B cell (primary cell): Measurements from ENCODE around the gene COL9A3. TPM values are rescaled to one million over a fixed set of nuclear protein-coding genes. Genes with fewer than 3 reads are reported as not detected.

Experiments
- ATAC-seq: fragments of 200-7000 bp; cut with Tn5 transposase; one replicate; pipeline ENCODE4 v1.10.0; 2021; ENCODE audit warnings: low read depth, mild to moderate bottlenecking, moderate number of reproducible peaks, moderate library complexity
- CTCF ChIA-PET: fragments of 350-600 bp; sonication (Branson Sonifier 250); formaldehyde crosslinking; loops from one replicate; lab custom pipeline; 2021; ENCODE audit warnings: antibody characterized with exemption, inconsistent platforms; lab: Charles Lee
- POLR2A ChIA-PET: fragments of 350-600 bp; sonication (Branson Sonifier 250); formaldehyde crosslinking; loops from one replicate; lab custom pipeline; 2021; ENCODE audit warnings: antibody characterized with exemption; lab: Charles Lee
- DNase-seq: peaks from one replicate; pipeline ENCODE4 v3.0.0; 2013
- H2AFZ ChIP-seq: 2 replicates; pipeline ENCODE4 v1.6.1; 2012; ENCODE audit warnings: mild to moderate bottlenecking, low read depth, low read length; ENCODE audit not compliant: insufficient read depth, poor library complexity, severe bottlenecking
- H3K27ac ChIP-seq, 2 donors: 1 replicate in 1 of 2; 2 replicates in 1 of 2; pipeline ENCODE4 v1.5.1; 2012 to 2013; ENCODE audit warnings: low read length in 2 of 2, mild to moderate bottlenecking in 2 of 2, moderate library complexity in 1 of 2
- H3K27me3 ChIP-seq, 4 experiments: fragments of 200-600 bp in 1 of 4; sonication (generic) in 1 of 4; replicated peaks in 1 of 4; 1 replicate in 2 of 4; 2 replicates in 2 of 4; pipeline versions ENCODE4 v1.6.1 to v1.7.0; 2013 to 2016; ENCODE audit warnings: low read length in 3 of 4, mild to moderate bottlenecking in 2 of 4, mixed read lengths in 1 of 4, moderate library complexity in 1 of 4; ENCODE audit not compliant: insufficient read depth in 4 of 4, control insufficient read depth in 3 of 4; ENCODE audit errors: control extremely low read depth in 1 of 4
- H3K36me3 ChIP-seq, 2 experiments: replicated peaks in 1 of 2; 1 replicate in 1 of 2; 2 replicates in 1 of 2; pipeline versions ENCODE4 v1.6.1 to v1.7.1; 2013; ENCODE audit warnings: low read length in 1 of 2; ENCODE audit not compliant: insufficient read depth in 2 of 2, control insufficient read depth in 1 of 2; ENCODE audit errors: control extremely low read depth in 1 of 2, extremely low read depth in 1 of 2
- H3K4me1 ChIP-seq, 2 donors: fragments of 200-600 bp in 1 of 2; sonication (generic) in 1 of 2; 1 replicate in 1 of 2; 2 replicates in 1 of 2; pipeline versions ENCODE4 v1.5.1 to v1.6.1; 2013 to 2017; ENCODE audit warnings: low read length in 2 of 2; ENCODE audit not compliant: control insufficient read depth in 2 of 2, insufficient read depth in 2 of 2
- H3K4me2 ChIP-seq: replicated peaks from 2 replicates; pipeline ENCODE3; 2012; ENCODE audit warnings: mild to moderate bottlenecking, low read depth, low read length; ENCODE audit not compliant: poor library complexity, severe bottlenecking
- H3K4me3 ChIP-seq, 5 experiments: fragments of 200-600 bp in 1 of 5; sonication (generic) in 1 of 5; 1 replicate in 3 of 5; 2 replicates in 2 of 5; pipeline versions ENCODE4 v1.5.1 to v1.7.0; 2011 to 2016; ENCODE audit warnings: low read length in 4 of 5, mild to moderate bottlenecking in 4 of 5, low read depth in 2 of 5, control low read depth in 1 of 5, moderate library complexity in 1 of 5; ENCODE audit not compliant: insufficient read depth in 1 of 5; ENCODE audit errors: control extremely low read depth in 1 of 5, extremely low read depth in 1 of 5
- H3K79me2 ChIP-seq: fragments of 200-600 bp; sonication (generic); one replicate; pipeline ENCODE4 v1.6.0; 2016; ENCODE audit warnings: low read length; ENCODE audit not compliant: control insufficient read depth, insufficient read depth
- H3K9ac ChIP-seq: fragments of 200-600 bp; sonication (generic); 2 replicates; pipeline ENCODE4 v1.6.1; 2017; ENCODE audit warnings: mild to moderate bottlenecking, low read length, moderate library complexity
- H3K9me3 ChIP-seq, 3 donors: one replicate each; pipeline versions ENCODE4 v1.6.1 to v1.7.1; 2013; ENCODE audit warnings: low read length in 2 of 3; ENCODE audit not compliant: control insufficient read depth in 2 of 3, insufficient read depth in 1 of 3; ENCODE audit errors: control extremely low read depth in 1 of 3
- H4K20me1 ChIP-seq: 2 replicates; pipeline ENCODE4 v1.6.0; 2012; ENCODE audit warnings: mild to moderate bottlenecking, low read length; ENCODE audit not compliant: insufficient read depth, control insufficient read depth, poor library complexity, severe bottlenecking
- H3K27ac Mint-ChIP-seq: one replicate; pipeline ENCODE4 v1.8.0; 2021; ENCODE audit warnings: mixed read lengths
- H3K27me3 Mint-ChIP-seq: one replicate; pipeline ENCODE4 v1.8.0; 2021; ENCODE audit warnings: mixed read lengths
- H3K4me1 Mint-ChIP-seq: one replicate; pipeline ENCODE4 v1.8.0; 2021; ENCODE audit warnings: mixed read lengths
- H3K4me3 Mint-ChIP-seq: one replicate; pipeline ENCODE4 v1.8.0; 2021; ENCODE audit warnings: mixed read lengths
- H3K9me3 Mint-ChIP-seq: one replicate; pipeline ENCODE4 v1.8.0; 2022; ENCODE audit warnings: mixed read lengths; ENCODE audit not compliant: insufficient read depth
- EZH2 ChIP-seq: IDR thresholded peaks from 2 replicates; pipeline ENCODE4 v1.6.1; 2012; ENCODE audit warnings: borderline replicate concordance, low read depth, mild to moderate bottlenecking, moderate library complexity, low read length; ENCODE audit not compliant: insufficient read depth, poor library complexity, severe bottlenecking
- WGBS: methylation state at CpG from one replicate; pipeline ENCODE4 v1.1.5; 2013; ENCODE audit warnings: missing lambda C conversion rate; ENCODE audit not compliant: insufficient coverage; 5-methylcytosine and 5-hydroxymethylcytosine counted together
- intact Hi-C: fragments of 100-400 bp; cut with micrococcal nuclease; formaldehyde crosslinking; loops from one replicate; pipeline ENCODE4 v1.10.0; 2022
- polyA plus RNA-seq: library from polyadenylated mRNA; depleted of rRNA; stranded (reverse); fragments of >200 nt; gene quantifications from 2 replicates; pipeline ENCODE4 v1.2.3, GENCODE V29; 2012
- total RNA-seq, 2 donors: library from RNA; stranded (reverse); fragments of 120-200 nt in 1 of 2; gene quantifications; 1 replicate in 1 of 2; 2 replicates in 1 of 2; pipeline versions ENCODE4 v1.2.3 to v1.2.4, GENCODE V29; 2013 to 2022
- TF ChIP-seq, protein P1 (sequence below): fragments of 200-600 bp; IDR thresholded peaks from one replicate; pipeline ENCODE4 v1.8.0; 2022; ENCODE audit warnings: antibody characterized with exemption, mild to moderate bottlenecking

COL9A3 gene
- total and polyA plus RNA-seq, 2 donors (not counting 1 experiment from before 2014, with no cell fraction given), result 10.7 to 96.3 TPM

DNA sequence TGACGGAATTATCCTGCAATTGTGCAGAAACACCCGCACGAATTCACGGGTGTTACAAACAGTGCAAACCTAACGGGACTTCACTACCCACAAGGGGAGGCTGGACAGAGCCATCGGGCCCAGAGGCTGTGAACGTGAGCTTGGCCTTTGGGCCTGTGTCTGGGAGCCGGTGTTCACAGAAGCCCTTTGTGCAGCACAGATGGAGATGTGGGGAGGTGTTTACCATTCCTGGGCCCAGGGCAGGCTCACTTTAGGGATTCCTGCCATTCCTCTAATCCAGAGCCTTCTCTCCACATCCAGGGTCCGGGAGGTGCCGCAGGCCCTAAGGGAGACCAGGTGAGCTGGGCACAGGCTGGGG lies 15.0 kb downstream of the COL9A3 start:
- H3K4me2 ChIP-seq, result peak overlapping the region; percentile 82
- H2AFZ ChIP-seq, result no peak overlapping the region
- H3K9me3 ChIP-seq, result no peaks in the 10 kb centered on the region
- Mint-ChIP-seq H3K9me3 (no peaks in the 10 kb centered on the region), H3K4me1 (peaks cover 25% of the 10 kb centered on the region), H3K4me3 (peak overlapping the region; percentile 24), H3K27me3 (no peaks in the 10 kb centered on the region), H3K27ac (peak overlapping the region; percentile 59)
- no peaks in the 10 kb centered on the region for H3K27me3 ChIP-seq
- intact Hi-C loops, result loop anchor here (2.0 kb wide), 1 partner anchor 37 kb away; no protein-coding TSS in a partner anchor
- POLR2A ChIA-PET, result interaction anchor here (0.5 to 1.0 kb wide), 2 partner anchors 9 to 38 kb away, joined by 3 read pairs; no protein-coding TSS in a partner anchor
- ATAC-seq (no peak), DNase-seq (peak; percentile 10)
- H3K9ac ChIP-seq, result peak overlapping the region; percentile 11
- no peaks in the 10 kb centered on the region for H3K36me3 ChIP-seq
- TF ChIP-seq EZH2, result no peak
- TF ChIP-seq, protein P1, sequence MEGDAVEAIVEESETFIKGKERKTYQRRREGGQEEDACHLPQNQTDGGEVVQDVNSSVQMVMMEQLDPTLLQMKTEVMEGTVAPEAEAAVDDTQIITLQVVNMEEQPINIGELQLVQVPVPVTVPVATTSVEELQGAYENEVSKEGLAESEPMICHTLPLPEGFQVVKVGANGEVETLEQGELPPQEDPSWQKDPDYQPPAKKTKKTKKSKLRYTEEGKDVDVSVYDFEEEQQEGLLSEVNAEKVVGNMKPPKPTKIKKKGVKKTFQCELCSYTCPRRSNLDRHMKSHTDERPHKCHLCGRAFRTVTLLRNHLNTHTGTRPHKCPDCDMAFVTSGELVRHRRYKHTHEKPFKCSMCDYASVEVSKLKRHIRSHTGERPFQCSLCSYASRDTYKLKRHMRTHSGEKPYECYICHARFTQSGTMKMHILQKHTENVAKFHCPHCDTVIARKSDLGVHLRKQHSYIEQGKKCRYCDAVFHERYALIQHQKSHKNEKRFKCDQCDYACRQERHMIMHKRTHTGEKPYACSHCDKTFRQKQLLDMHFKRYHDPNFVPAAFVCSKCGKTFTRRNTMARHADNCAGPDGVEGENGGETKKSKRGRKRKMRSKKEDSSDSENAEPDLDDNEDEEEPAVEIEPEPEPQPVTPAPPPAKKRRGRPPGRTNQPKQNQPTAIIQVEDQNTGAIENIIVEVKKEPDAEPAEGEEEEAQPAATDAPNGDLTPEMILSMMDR, result no peak
- no peak overlapping the region for H3K27ac ChIP-seq
- H4K20me1 ChIP-seq, result no peaks in the 10 kb centered on the region
- H3K4me1 ChIP-seq, result peaks cover 22 to 28% of the 10 kb centered on the region in 2 donors
- WGBS, result 96% methylated on average over 7 of the region's 10 CpGs
- H3K79me2 ChIP-seq, result no peaks in the 10 kb centered on the region
- peak overlapping the region in 2 of 5 experiments; percentile 36 to 49 for H3K4me3 ChIP-seq
- CTCF ChIA-PET, result interaction anchor here (0.8 to 1.9 kb wide), 5 partner anchors 9 to 70 kb away, joined by 3 to 10 read pairs (median 4); no protein-coding TSS in a partner anchor

DNA sequence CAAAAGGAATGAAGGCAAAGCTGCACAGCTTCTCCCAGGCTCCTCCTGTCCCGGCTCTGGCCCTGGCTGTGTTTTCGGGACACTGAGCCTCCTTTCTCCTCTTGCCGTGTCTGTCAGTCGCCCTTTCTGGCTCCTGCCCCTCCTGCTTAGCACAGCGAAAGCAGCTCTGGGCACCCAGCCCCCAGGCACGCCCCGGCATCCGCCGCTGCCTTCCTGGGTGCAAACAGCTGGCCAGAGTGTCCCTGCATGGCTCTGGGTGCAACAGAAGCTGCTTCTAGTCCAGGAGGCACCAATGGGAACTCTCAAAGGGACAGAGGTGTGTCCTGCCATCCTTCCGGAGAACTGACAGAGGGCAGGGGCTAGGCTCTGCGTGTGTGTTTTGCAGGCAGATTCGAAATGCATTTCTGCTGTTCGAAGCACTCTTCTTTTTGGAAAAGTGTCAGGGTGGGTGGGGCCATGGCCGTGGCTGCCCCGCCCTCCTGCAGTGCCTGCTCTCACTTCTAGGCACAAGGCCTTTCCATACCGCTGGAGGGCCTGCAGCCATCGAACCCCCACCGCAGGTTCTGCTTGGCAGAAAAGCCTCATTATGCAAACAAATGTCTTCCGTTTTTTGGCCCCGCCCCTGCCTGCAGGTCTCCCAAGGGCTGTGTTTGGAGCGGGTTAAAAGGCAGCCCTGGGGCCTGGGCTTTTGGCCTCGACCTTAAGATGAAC lies 15.5 kb downstream of the COL9A3 start:
- peak overlapping the region; percentile 11 for H3K9ac ChIP-seq
- peaks cover 27 to 33% of the 10 kb centered on the region in 2 donors for H3K4me1 ChIP-seq
- H3K9me3 Mint-ChIP-seq, result no peaks in the 10 kb centered on the region
- ChIA-PET CTCF (interaction anchor here (0.8 to 1.9 kb wide), 6 partner anchors 9 to 69 kb away, joined by 3 to 10 read pairs (median 4); no protein-coding TSS in a partner anchor), POLR2A (interaction anchor here (0.5 to 1.0 kb wide), 2 partner anchors 10 to 38 kb away, joined by 3 read pairs; no protein-coding TSS in a partner anchor)
- H3K4me3 ChIP-seq, result peak overlapping the region; percentile 29 to 56 (median 43)
- no peaks in the 10 kb centered on the region for H4K20me1 ChIP-seq
- H3K27ac Mint-ChIP-seq, result peak overlapping the region; percentile 89
- no peaks in the 10 kb centered on the region for H3K79me2 ChIP-seq
- peaks cover 0 to 3% of the 10 kb centered on the region in 2 experiments for H3K36me3 ChIP-seq
- H3K4me1 Mint-ChIP-seq, result peaks cover 27% of the 10 kb centered on the region
- H2AFZ ChIP-seq, result peak overlapping the region; percentile 44
- DNase-seq (peak; percentile 89), ATAC-seq (peak; percentile 91)
- H3K27me3 ChIP-seq, result no peaks in the 10 kb centered on the region
- intact Hi-C loops, result loop anchor here (2.0 kb wide), 1 partner anchor 38 kb away; no protein-coding TSS in a partner anchor
- H3K4me3 Mint-ChIP-seq, result peak overlapping the region; percentile 77
- TF ChIP-seq EZH2, result no peak
- TF ChIP-seq, protein P1, result peak; percentile 11
- WGBS, result 50% methylated on average over 21 of the region's 22 CpGs
- no peaks in the 10 kb centered on the region for H3K9me3 ChIP-seq
- peak overlapping the region; percentile 38 to 59 for H3K27ac ChIP-seq
- H3K27me3 Mint-ChIP-seq, result no peaks in the 10 kb centered on the region
- peak overlapping the region; percentile 82 for H3K4me2 ChIP-seq
